HepG2 (cell line): ENCODE measurements around the gene ZNF747. TPM values are rescaled to one million over a fixed set of nuclear protein-coding genes. Genes with fewer than 3 reads are reported as not detected.
A peak's percentile ranks its signal among the peaks of the same experiment; 100 is the strongest.

ENCODE experiments used
- ATAC-seq: fragments of 200-7000 bp; cut with Tn5 transposase; 3 replicates; pipeline ENCODE4 v1.9.1; 2020; ENCODE audit warnings: mild to moderate bottlenecking, moderate library complexity
- BruUV-seq: library from RNA; stranded (reverse); fragments of 400-500 nt; replicated peaks from 2 replicates; lab custom pipeline; 2021; lab: Mats Ljungman, UMichigan
- CTCF ChIA-PET: fragments of 300-600 bp; formaldehyde crosslinking; extraction: SDS; loops from one replicate; lab custom pipeline; 2021; ENCODE audit warnings: low total read pairs, inconsistent platforms, low intra/inter-chr PET ratio; lab: Yijun Ruan, JAX
- POLR2A ChIA-PET: fragments of 350-600 bp; sonication (Branson Sonifier 250); formaldehyde crosslinking; loops from one replicate; lab custom pipeline; 2020; ENCODE audit warnings: antibody characterized with exemption, inconsistent platforms; lab: Yijun Ruan, JAX
- DNase-seq: peaks from one replicate; pipeline ENCODE4 v3.0.0-alpha.2; 2015; ENCODE audit warnings: low spot score
- FAIRE-seq: peaks from 3 replicates; lab custom pipeline; 2011; peaks lifted over from hg19 to GRCh38; lab: Jason Lieb, UNC
- H2AFZ ChIP-seq: one replicate; pipeline ENCODE4 v1.6.1; 2011; ENCODE audit warnings: low read length, inconsistent platforms
- H3K27ac ChIP-seq: fragments of 300-600 bp; 3 replicates; pipeline ENCODE4 v1.8.0; 2011; ENCODE audit warnings: mixed run types, mild to moderate bottlenecking, mixed read lengths, low read length, inconsistent platforms; ENCODE audit not compliant: insufficient read depth; ENCODE audit errors: extremely low read length
- H3K27me3 ChIP-seq, 2 experiments: fragments of 200-600 bp in 1 of 2; 2 replicates in 1 of 2; 3 replicates in 1 of 2; pipeline versions ENCODE4 v1.6.0 to v1.8.0; 2011; ENCODE audit warnings: low read length in 2 of 2, mild to moderate bottlenecking in 2 of 2, moderate library complexity in 2 of 2, inconsistent platforms in 1 of 2; ENCODE audit not compliant: insufficient read depth in 2 of 2, control insufficient read depth in 1 of 2
- H3K36me3 ChIP-seq, 2 experiments: fragments of 200-600 bp in 1 of 2; replicated peaks in 1 of 2; 2 replicates in 1 of 2; 3 replicates in 1 of 2; pipeline versions ENCODE4 v1.5.1 to v1.8.0; 2011; ENCODE audit warnings: low read length in 2 of 2, inconsistent platforms in 1 of 2; ENCODE audit not compliant: insufficient read depth in 2 of 2, control insufficient read depth in 1 of 2
- H3K4me1 ChIP-seq: 2 replicates; pipeline ENCODE4 v1.5.1; 2012; ENCODE audit warnings: low read length, inconsistent platforms; ENCODE audit not compliant: insufficient read depth
- H3K4me2 ChIP-seq: 2 replicates; pipeline ENCODE4 v1.6.0; 2011; ENCODE audit warnings: low read depth, low read length, inconsistent platforms
- H3K4me3 ChIP-seq, 3 experiments: fragments of 200-600 bp in 1 of 3; sonication (generic), shearing (Covaris generic) in 1 of 3; replicated peaks in 1 of 3; 2 replicates each; pipeline ENCODE4 v1.5.1; 2011 to 2016; ENCODE audit warnings: low read length in 3 of 3, inconsistent platforms in 2 of 3, low read depth in 2 of 3, mild to moderate bottlenecking in 2 of 3, control low read depth in 1 of 3, mixed read lengths in 1 of 3; ENCODE audit not compliant: insufficient read depth in 1 of 3
- H3K79me2 ChIP-seq: one replicate; pipeline ENCODE4 v1.6.1; 2011; ENCODE audit warnings: low read length, inconsistent platforms; ENCODE audit not compliant: insufficient read depth
- H3K9ac ChIP-seq: 2 replicates; pipeline ENCODE4 v1.6.0; 2011; ENCODE audit warnings: mild to moderate bottlenecking, low read depth, low read length, inconsistent platforms; ENCODE audit not compliant: insufficient read depth
- H3K9me3 ChIP-seq: 2 replicates; pipeline ENCODE4 v1.5.1; 2012; ENCODE audit warnings: mild to moderate bottlenecking, low read length
- H4K20me1 ChIP-seq: 2 replicates; pipeline ENCODE4 v1.6.0; 2011; ENCODE audit warnings: inconsistent platforms, mild to moderate bottlenecking, low read length, moderate library complexity; ENCODE audit not compliant: insufficient read depth
- ATF7 ChIP-seq, 2 experiments: fragments of 450-650 bp in 1 of 2; sonication (generic) in 1 of 2; formaldehyde crosslinking in 1 of 2; IDR thresholded peaks; 2 replicates each; pipeline versions ENCODE4 v1.4.0 to v1.6.1; 2016 to 2020; ENCODE audit warnings: antibody characterized with exemption in 1 of 2, mild to moderate bottlenecking in 1 of 2, missing genetic modification reagents in 1 of 2
- POLR2G ChIP-seq: fragments of 200-400 bp; formaldehyde crosslinking; IDR thresholded peaks from 2 replicates; pipeline ENCODE4 v1.6.1; 2018; ENCODE audit warnings: mild to moderate bottlenecking, low read depth, low read length, moderate library complexity
- ZNF263 ChIP-seq: sonication (generic); formaldehyde crosslinking; IDR thresholded peaks from 2 replicates; pipeline ENCODE4 v1.4.0; 2020; ENCODE audit warnings: missing genetic modification reagents
- ZNF598 ChIP-seq: sonication (generic); formaldehyde crosslinking; IDR thresholded peaks from 2 replicates; pipeline ENCODE4 v1.5.1; 2020; ENCODE audit warnings: mild to moderate bottlenecking, missing genetic modification reagents, borderline replicate concordance
- ZNF687 ChIP-seq: sonication (generic); formaldehyde crosslinking; IDR thresholded peaks from 2 replicates; pipeline ENCODE4 v1.5.1; 2020; ENCODE audit warnings: mild to moderate bottlenecking, missing genetic modification reagents, moderate library complexity
- WGBS: methylation state at CpG from one replicate; pipeline ENCODE4 v1.1.6; 2017; ENCODE audit warnings: low lambda C conversion rate; 5-methylcytosine and 5-hydroxymethylcytosine counted together
- in situ Hi-C: cut with HindIII; loops from 2 replicates; pipeline ENCODE4 v1.10.0; 2017; ENCODE audit warnings: low pct_unique_long_range_greater_than_20kb; ENCODE audit not compliant: extremely low pct_ligation_motif_present
- intact Hi-C: fragments of 100-400 bp; cut with micrococcal nuclease; formaldehyde crosslinking; loops from one replicate; pipeline ENCODE4 v1.10.0; 2022; ENCODE audit not compliant: unreplicated experiment
- polyA plus RNA-seq, 8 experiments: library from polyadenylated mRNA; depleted of rRNA in 3 of 8; stranded (reverse) in 7 of 8; unstranded in 1 of 8; fragments of >200 nt; fragmentation: Illumina TruSeq in 4 of 8; extraction: Trizol in 4 of 8; gene quantifications; 2 replicates each; pipeline versions ENCODE4 v1.2.1 to v1.2.3, GENCODE V29; 2011 to 2016; ENCODE audit warnings: low read depth in 4 of 8, missing spikeins in 1 of 8, mixed read lengths in 1 of 8; ENCODE audit not compliant: insufficient read depth in 1 of 8
- total RNA-seq, 5 experiments: library from RNA; depleted of rRNA; stranded (reverse); fragments of >200 nt; fragmentation: Illumina TruSeq; extraction: Trizol; gene quantifications; 2 replicates each; pipeline ENCODE4 v1.2.3, GENCODE V29; 2016; ENCODE audit warnings: low read depth in 1 of 5

ZNF747 gene
- total and polyA plus RNA-seq, 2 of the 13 experiments (the other 11 are each of a cell fraction or from before 2014, with no cell fraction given), result 7.2 to 10.2 TPM

- TF ChIP-seq ZNF687 (CRISPR knock-in tag), result peak; percentile 31; the same call in 1 of the 2 replicates
- TF ChIP-seq POLR2G, result 0 out of 2 replicates have a peak, but pooled peaks have one; percentile 34
- no peak for TF ChIP-seq ATF7 (IDR thresholded peaks at IDR 0.05)
- TF ChIP-seq ATF7 (CRISPR knock-in tag; IDR thresholded peaks at IDR 0.05), result no peak
- TF ChIP-seq, all 625 proteins: peak for 10
These were observed 35.4 kb downstream of the ZNF747 start (continued) for GRCh38 chr16:30499284-30499683.

GRCh38 chr16:30494709-30495108 lies 39.9 kb downstream of the ZNF747 start:
- ATAC-seq (no peak), FAIRE-seq (no peak), DNase-seq (no peak)
- WGBS, result 73% methylated on average over 12 of the region's 12 CpGs
- intact Hi-C loops, result no loop called here
- Histone ChIP-seq H3K27me3 (no peaks in the 10 kb centered on the region; a peak in 1 of 5 replicates), H3K27ac (no peak overlapping the region), H3K79me2 (no peaks in the 10 kb centered on the region), H3K9ac (no peak overlapping the region), H4K20me1 (no peaks in the 10 kb centered on the region), H3K9me3 (no peaks in the 10 kb centered on the region), H2AFZ (no peak overlapping the region), H3K36me3 (no peaks in the 10 kb centered on the region), H3K4me1 (peaks cover 10% of the 10 kb centered on the region), H3K4me3 (no peak overlapping the region), H3K4me2 (no peak overlapping the region)
- CTCF ChIA-PET, result no interaction called here
- TF ChIP-seq ZNF263 (CRISPR knock-in tag) (peak; percentile 82), ZNF598 (CRISPR knock-in tag) (no peak)
- no TSS peak for BruUV-seq
- POLR2A ChIA-PET, result no interaction called here
- in situ Hi-C loops, result no loop called here
